Gastrocnemius medialis (tissue), 4 donors: Measurements from ENCODE around the gene FGFBP2.
"Not testable (repeated sequence)": the region's sequence is repeated elsewhere in the genome, so short reads cannot be mapped to it uniquely, and the experiment has no call there.

Source experiments
- CTCF ChIP-seq, 5 experiments: fragments of 450-650 bp in 3 of 5; fragments of 200-600 bp in 2 of 5; sonication (generic) in 2 of 5; IDR thresholded peaks in 4 of 5; conservative IDR thresholded peaks in 1 of 5; 1 replicate in 4 of 5; 2 replicates in 1 of 5; pipeline ENCODE4 v1.5.1; 2016 to 2019; ENCODE audit warnings: antibody characterized with exemption in 5 of 5, mild to moderate bottlenecking in 3 of 5, moderate library complexity in 3 of 5
- POLR2A ChIP-seq, 2 donors: fragments of 450-650 bp; IDR thresholded peaks; one replicate each; pipeline ENCODE4 v1.6.1; 2017; ENCODE audit warnings: antibody characterized with exemption in 2 of 2, mild to moderate bottlenecking in 2 of 2, moderate library complexity in 2 of 2

GRCh38 chr4:15916358-15916757 is 46.6 kb downstream of the FGFBP2 start:
- TF ChIP-seq CTCF (IDR thresholded peaks at IDR 0.05 in 4 of 5, conservative IDR thresholded peaks at IDR 0.05 in 1 of 5); POLR2A (IDR thresholded peaks at IDR 0.05): not testable (repeated sequence)
